Measurements from ENCODE around the gene KHSRP.
A peak's percentile ranks its signal among the peaks of the same experiment; 100 is the strongest.

The KHSRP gene

DNA sequence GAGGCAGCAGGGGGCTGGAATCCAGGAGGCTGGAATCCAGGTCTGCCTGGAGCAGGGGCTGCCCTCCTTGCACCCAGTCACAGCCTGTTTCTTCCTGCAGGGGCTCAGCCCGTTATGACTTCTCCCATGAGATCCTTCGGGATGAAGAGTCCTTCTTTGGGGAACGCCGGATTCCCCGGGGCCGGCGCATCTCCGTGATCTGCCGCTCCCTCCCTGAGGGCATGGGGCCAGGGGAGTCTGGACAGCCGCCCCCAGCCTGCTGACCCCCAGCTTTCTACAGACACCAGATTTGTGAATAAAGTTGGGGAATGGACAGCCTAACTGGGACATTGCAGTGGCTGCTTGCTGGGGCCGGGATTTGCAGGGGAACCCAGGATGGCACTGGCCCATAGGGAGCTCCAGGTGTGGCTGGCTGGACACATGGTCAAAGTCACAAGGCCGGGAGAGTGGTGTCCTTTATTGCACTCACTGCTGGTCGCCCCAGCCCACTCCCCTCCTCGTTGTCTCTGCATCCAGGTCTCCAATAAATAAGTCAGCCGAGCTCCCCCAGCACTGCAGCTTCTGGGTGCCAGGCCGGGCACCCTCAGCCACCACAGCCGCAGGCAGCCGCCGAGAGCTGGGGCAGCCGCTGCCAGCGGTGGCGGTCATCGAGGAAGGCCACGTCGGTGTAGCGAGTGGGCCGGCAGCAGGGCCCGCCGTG lies 49.8 kb downstream of the KHSRP start:
- TF ChIP-seq, protein P1, sequence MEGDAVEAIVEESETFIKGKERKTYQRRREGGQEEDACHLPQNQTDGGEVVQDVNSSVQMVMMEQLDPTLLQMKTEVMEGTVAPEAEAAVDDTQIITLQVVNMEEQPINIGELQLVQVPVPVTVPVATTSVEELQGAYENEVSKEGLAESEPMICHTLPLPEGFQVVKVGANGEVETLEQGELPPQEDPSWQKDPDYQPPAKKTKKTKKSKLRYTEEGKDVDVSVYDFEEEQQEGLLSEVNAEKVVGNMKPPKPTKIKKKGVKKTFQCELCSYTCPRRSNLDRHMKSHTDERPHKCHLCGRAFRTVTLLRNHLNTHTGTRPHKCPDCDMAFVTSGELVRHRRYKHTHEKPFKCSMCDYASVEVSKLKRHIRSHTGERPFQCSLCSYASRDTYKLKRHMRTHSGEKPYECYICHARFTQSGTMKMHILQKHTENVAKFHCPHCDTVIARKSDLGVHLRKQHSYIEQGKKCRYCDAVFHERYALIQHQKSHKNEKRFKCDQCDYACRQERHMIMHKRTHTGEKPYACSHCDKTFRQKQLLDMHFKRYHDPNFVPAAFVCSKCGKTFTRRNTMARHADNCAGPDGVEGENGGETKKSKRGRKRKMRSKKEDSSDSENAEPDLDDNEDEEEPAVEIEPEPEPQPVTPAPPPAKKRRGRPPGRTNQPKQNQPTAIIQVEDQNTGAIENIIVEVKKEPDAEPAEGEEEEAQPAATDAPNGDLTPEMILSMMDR (IDR thresholded peaks at IDR 0.05; ENCODE audit: low read depth, low read length) = no peak
- H3K4me3 ChIP-seq (ENCODE audit: low read depth, low read length) = no peak overlapping the region

GRCh38 chr19:6374161-6374709 lies 50.4 kb downstream of the KHSRP start:
- H3K4me3 ChIP-seq (ENCODE audit: low read depth, low read length) = peak overlapping the region; percentile 54
- TF ChIP-seq, protein P1 (IDR thresholded peaks at IDR 0.05; ENCODE audit: low read depth, low read length) = no peak

DNA sequence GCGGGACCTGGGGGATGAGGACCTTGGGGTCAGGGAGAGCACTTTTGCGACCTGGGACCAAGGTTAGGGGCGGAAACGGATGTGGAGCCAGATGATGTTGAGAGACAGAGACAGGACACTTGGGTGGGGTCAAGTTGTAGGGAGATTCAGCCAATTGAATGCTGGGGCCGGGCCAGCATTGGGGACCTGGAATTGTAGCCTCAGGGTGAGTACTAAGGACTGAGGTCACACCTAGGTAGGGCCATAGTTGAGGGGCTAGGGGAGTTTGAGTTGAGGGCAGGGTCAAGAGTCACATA lies 50.9 kb downstream of the KHSRP start:
- H3K4me3 ChIP-seq (ENCODE audit: low read depth, low read length) = peak overlapping the region; percentile 54

GRCh38 chr19:6373096-6373812 lies 51.4 kb downstream of the KHSRP start:
- TF ChIP-seq, protein P1 (IDR thresholded peaks at IDR 0.05; ENCODE audit: low read depth, low read length) = no peak

More for the DNA sequence above, 50.9 kb downstream of the KHSRP start:
- TF ChIP-seq, protein P1 (IDR thresholded peaks at IDR 0.05; ENCODE audit: low read depth, low read length) = no peak

DNA sequence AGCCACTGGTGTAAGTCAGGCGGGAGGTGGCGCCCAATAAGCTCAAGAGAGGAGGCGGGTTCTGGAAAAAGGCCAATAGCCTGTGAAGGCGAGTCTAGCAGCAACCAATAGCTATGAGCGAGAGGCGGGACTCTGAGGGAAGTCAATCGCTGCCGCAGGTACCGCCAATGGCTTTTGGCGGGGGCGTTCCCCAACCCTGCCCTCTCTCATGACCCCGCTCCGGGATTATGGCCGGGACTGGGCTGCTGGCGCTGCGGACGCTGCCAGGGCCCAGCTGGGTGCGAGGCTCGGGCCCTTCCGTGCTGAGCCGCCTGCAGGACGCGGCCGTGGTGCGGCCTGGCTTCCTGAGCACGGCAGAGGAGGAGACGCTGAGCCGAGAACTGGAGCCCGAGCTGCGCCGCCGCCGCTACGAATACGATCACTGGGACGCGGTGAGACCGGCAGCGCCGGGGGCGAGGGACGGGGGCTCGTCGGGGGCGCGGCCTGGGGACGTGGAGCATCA lies 52.0 kb downstream of the KHSRP start, which contains the start of gene ALKBH7:
Gene ALKBH7, plus strand, starts transcription at position 201 of the 502 bp plus-strand sequence. Its CDS starts 27 bp downstream, at position 228.
- TF ChIP-seq, protein P1 (IDR thresholded peaks at IDR 0.05; ENCODE audit: low read depth, low read length) = no peak
- H3K4me3 ChIP-seq (ENCODE audit: low read depth, low read length) = peak within 1 kb of the TSS; percentile 75

More at GRCh38 chr19:6373096-6373812, 51.4 kb downstream of the KHSRP start:
- H3K4me3 ChIP-seq (ENCODE audit: low read depth, low read length) = peak overlapping the region; percentile 75

GRCh38 chr19:6364353-6364752 lies 60.3 kb downstream of the KHSRP start:
- TF ChIP-seq, protein P1 (IDR thresholded peaks at IDR 0.05; ENCODE audit: low read depth, low read length) = no peak
- H3K4me3 ChIP-seq (ENCODE audit: low read depth, low read length) = no peak overlapping the region

Data from WI38 (cell line).